ENCODE data around the gene CDCA5. TPM values are rescaled to one million over a fixed set of nuclear protein-coding genes. Genes with fewer than 3 reads are reported as not detected.

The CDCA5 gene
- total RNA-seq, 1 donor from 2014 or later = 2.6 TPM

GRCh38 chr11:65095427-65095826, 11.6 kb upstream of the CDCA5 start:
- H3K27ac Mint-ChIP-seq = peak overlapping the region; percentile 88
- ChIA-PET CTCF (interaction anchor here (1.1 kb wide), 1 partner anchor 17 kb away, joined by 4 read pairs; no protein-coding TSS in a partner anchor), POLR2A (interaction anchor here (0.7 to 3.2 kb wide), 13 partner anchors 12 to 410 kb away, joined by 3 to 21 read pairs (median 5); partner anchors contain the start of genes CAPN1, CDCA5, FAU and MRPL49)
- peak overlapping the region; percentile 91 for H3K4me3 Mint-ChIP-seq
- H3K36me3 Mint-ChIP-seq (ENCODE audit: low read depth) = peaks cover 13% of the 10 kb centered on the region
- DNase-seq (no peak), ATAC-seq (ENCODE audit: low read depth) (no peak)
- TF ChIP-seq, protein P1, sequence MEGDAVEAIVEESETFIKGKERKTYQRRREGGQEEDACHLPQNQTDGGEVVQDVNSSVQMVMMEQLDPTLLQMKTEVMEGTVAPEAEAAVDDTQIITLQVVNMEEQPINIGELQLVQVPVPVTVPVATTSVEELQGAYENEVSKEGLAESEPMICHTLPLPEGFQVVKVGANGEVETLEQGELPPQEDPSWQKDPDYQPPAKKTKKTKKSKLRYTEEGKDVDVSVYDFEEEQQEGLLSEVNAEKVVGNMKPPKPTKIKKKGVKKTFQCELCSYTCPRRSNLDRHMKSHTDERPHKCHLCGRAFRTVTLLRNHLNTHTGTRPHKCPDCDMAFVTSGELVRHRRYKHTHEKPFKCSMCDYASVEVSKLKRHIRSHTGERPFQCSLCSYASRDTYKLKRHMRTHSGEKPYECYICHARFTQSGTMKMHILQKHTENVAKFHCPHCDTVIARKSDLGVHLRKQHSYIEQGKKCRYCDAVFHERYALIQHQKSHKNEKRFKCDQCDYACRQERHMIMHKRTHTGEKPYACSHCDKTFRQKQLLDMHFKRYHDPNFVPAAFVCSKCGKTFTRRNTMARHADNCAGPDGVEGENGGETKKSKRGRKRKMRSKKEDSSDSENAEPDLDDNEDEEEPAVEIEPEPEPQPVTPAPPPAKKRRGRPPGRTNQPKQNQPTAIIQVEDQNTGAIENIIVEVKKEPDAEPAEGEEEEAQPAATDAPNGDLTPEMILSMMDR (IDR thresholded peaks at IDR 0.05) = no peak
- H3K9me3 Mint-ChIP-seq = no peaks in the 10 kb centered on the region
- no peaks in the 10 kb centered on the region for H3K27me3 Mint-ChIP-seq
- peaks cover 18% of the 10 kb centered on the region for H3K4me1 Mint-ChIP-seq
- intact Hi-C loops (cut with micrococcal nuclease) = no loop called here

DNA sequence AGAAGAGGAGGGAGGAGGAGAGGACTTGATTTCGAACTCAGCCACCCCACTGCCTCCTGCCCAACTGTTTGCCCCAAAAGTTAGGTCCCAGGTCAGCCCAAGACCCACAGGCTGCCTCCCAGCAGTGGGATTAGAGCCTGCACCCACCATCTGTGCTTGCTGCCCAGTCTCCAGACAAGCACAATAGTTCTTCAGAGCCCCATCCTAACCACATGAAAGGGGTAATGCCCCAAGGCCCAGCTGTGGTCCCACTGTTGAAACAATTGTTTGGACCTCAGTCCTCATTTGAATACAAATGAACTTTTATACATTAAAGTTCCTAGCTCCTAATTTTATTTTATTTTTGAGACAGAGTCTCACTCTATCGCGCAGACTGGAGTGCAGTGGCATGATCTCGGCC, 6.8 kb upstream of the CDCA5 start:
- Mint-ChIP-seq H3K27me3 (no peaks in the 10 kb centered on the region), H3K4me1 (peaks cover 9% of the 10 kb centered on the region), H3K36me3 (ENCODE audit: low read depth) (peaks cover 40% of the 10 kb centered on the region), H3K9me3 (no peaks in the 10 kb centered on the region), H3K4me3 (no peak overlapping the region), H3K27ac (no peak overlapping the region)
- no peak for DNase-seq
- POLR2A ChIA-PET = no interaction called here
- TF ChIP-seq, protein P1 (IDR thresholded peaks at IDR 0.05) = no peak
- intact Hi-C loops (cut with micrococcal nuclease) = no loop called here
- CTCF ChIA-PET = no interaction called here
- no peak for ATAC-seq (ENCODE audit: low read depth)

GRCh38 chr11:65089621-65090020, 5.8 kb upstream of the CDCA5 start:
- Mint-ChIP-seq H3K4me1 (peaks cover 16% of the 10 kb centered on the region), H3K4me3 (no peak overlapping the region), H3K27me3 (no peaks in the 10 kb centered on the region), H3K9me3 (no peaks in the 10 kb centered on the region), H3K36me3 (ENCODE audit: low read depth) (peaks cover 48% of the 10 kb centered on the region), H3K27ac (no peak overlapping the region)
- ChIA-PET CTCF (no interaction called here), POLR2A (interaction anchor here (0.9 kb wide), 1 partner anchor 28 kb away, joined by 3 read pairs; the partner anchor contains the start of gene ZNHIT2)
- no peak for DNase-seq
- TF ChIP-seq, protein P1 (IDR thresholded peaks at IDR 0.05) = no peak
- ATAC-seq (ENCODE audit: low read depth) = no peak
- intact Hi-C loops (cut with micrococcal nuclease) = no loop called here

DNA sequence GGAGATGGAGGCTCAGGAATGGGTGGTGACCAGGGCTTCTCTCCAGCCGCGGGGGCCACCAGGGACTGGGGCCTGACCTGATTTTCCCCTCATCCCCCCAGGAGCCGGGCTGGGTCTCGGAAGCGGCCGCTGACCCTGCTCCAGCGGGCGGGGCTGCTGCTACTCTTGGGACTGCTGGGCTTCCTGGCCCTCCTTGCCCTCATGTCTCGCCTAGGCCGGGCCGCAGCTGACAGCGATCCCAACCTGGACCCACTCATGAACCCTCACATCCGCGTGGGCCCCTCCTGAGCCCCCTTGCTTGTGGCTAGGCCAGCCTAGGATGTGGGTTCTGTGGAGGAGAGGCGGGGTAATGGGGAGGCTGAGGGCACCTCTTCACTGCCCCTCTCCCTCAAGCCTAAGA, 4.0 kb upstream of the CDCA5 start:
- no peaks in the 10 kb centered on the region for H3K9me3 Mint-ChIP-seq
- ATAC-seq (ENCODE audit: low read depth) = no peak
- H3K4me3 Mint-ChIP-seq = no peak overlapping the region
- peaks cover 26% of the 10 kb centered on the region for H3K4me1 Mint-ChIP-seq
- H3K27me3 Mint-ChIP-seq = no peaks in the 10 kb centered on the region
- no peak overlapping the region for H3K27ac Mint-ChIP-seq
- peaks cover 52% of the 10 kb centered on the region for H3K36me3 Mint-ChIP-seq (ENCODE audit: low read depth)
- intact Hi-C loops (cut with micrococcal nuclease) = no loop called here
- ChIA-PET POLR2A (no interaction called here), CTCF (no interaction called here)
- no peak for DNase-seq
- TF ChIP-seq, protein P1 (IDR thresholded peaks at IDR 0.05) = no peak

DNA sequence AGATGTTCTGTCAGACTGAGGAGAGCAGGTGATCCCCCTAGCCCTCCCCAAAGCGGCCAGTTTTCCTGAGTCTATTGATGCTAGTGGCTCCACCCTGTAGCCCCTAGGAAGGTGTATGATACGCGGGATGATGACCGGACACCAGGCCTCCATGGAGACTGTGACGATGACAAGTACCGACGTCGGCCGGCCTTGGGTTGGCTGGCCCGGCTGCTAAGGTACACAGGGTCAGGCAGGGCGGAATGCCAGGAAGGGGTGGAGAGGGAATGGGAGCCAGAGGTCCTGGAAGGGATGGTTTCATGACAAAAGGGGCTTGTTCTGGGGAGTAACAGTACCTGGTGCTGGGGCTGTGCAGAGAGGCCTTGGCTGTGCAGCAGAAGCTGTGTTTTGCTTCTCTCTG, 3.4 kb upstream of the CDCA5 start:
- Mint-ChIP-seq H3K27ac (no peak overlapping the region), H3K36me3 (ENCODE audit: low read depth) (peaks cover 52% of the 10 kb centered on the region), H3K27me3 (no peaks in the 10 kb centered on the region), H3K4me3 (no peak overlapping the region), H3K9me3 (no peaks in the 10 kb centered on the region), H3K4me1 (peaks cover 25% of the 10 kb centered on the region)
- ChIA-PET CTCF (no interaction called here), POLR2A (interaction anchor here (0.5 kb wide), 1 partner anchor 36 kb away, joined by 3 read pairs; no protein-coding TSS in a partner anchor)
- intact Hi-C loops (cut with micrococcal nuclease) = no loop called here
- ATAC-seq (ENCODE audit: low read depth) (no peak), DNase-seq (no peak)
- TF ChIP-seq, protein P1 (IDR thresholded peaks at IDR 0.05) = no peak
